A549 (cell line): ENCODE data around the gene NINL. TPM values are rescaled to one million over a fixed set of nuclear protein-coding genes. Genes with fewer than 3 reads are reported as not detected.
A peak's percentile ranks its signal among the peaks of the same experiment; 100 is the strongest.

Experiments
- ATAC-seq, 2 experiments: fragments of 200-7000 bp in 1 of 2; fragments of >200 bp in 1 of 2; cut with Nextera tagmentation in 1 of 2; cut with Tn5 transposase in 1 of 2; 3 replicates each; pipeline versions ENCODE4 v1.8.0 to v1.9.1; 2018 to 2020; ENCODE audit warnings: mild to moderate bottlenecking in 1 of 2, moderate library complexity in 1 of 2
- CTCF ChIA-PET: fragments of 300-600 bp; sonication (Branson Sonifier 250); formaldehyde crosslinking; extraction: SDS; loops from one replicate; lab custom pipeline; 2021; ENCODE audit warnings: antibody characterized with exemption, inconsistent platforms; lab: Yijun Ruan, JAX
- POLR2A ChIA-PET: fragments of 350-600 bp; formaldehyde crosslinking; extraction: SDS; loops from one replicate; lab custom pipeline; 2021; ENCODE audit warnings: antibody characterized with exemption, inconsistent platforms; lab: Yijun Ruan, JAX
- DNase-seq, 2 experiments: peaks; one replicate each; pipeline versions ENCODE4 v3.0.0 to v3.0.0-alpha.2; 2011 to 2016; ENCODE audit warnings: low read depth in 1 of 2, low spot score in 1 of 2
- FAIRE-seq: peaks from 2 replicates; lab custom pipeline; 2011; peaks lifted over from hg19 to GRCh38; lab: Jason Lieb, UNC
- H3K27ac ChIP-seq, 2 experiments: fragments of >200 bp; sonication (Bioruptor Twin); formaldehyde crosslinking; 3 replicates each; pipeline ENCODE4 v1.5.1; 2016 to 2017
- H3K4me1 ChIP-seq: fragments of >200 bp; sonication (Bioruptor Twin); formaldehyde crosslinking; 3 replicates; pipeline ENCODE4 v1.6.1; 2016
- H3K4me2 ChIP-seq: fragments of >200 bp; sonication (Bioruptor Twin); formaldehyde crosslinking; 3 replicates; pipeline ENCODE4 v1.6.1; 2016
- H3K4me3 ChIP-seq: fragments of >200 bp; sonication (Bioruptor Twin); formaldehyde crosslinking; 3 replicates; pipeline ENCODE4 v1.5.1; 2016
- H3K9me3 ChIP-seq: fragments of >200 bp; sonication (Bioruptor Twin); formaldehyde crosslinking; 3 replicates; pipeline ENCODE4 v1.6.1; 2016
- ATOH8 ChIP-seq: fragments of 250-450 bp; sonication (Bioruptor Pico); IDR thresholded peaks from 2 replicates; pipeline ENCODE4 v1.5.0; 2020; ENCODE audit warnings: low read depth, mild to moderate bottlenecking, moderate library complexity
- BCL3 ChIP-seq: fragments of >200 bp; sonication (Bioruptor Twin); formaldehyde crosslinking; IDR thresholded peaks from 3 replicates; pipeline ENCODE4 v1.6.1; 2016
- BHLHE40 ChIP-seq: IDR thresholded peaks from 2 replicates; pipeline ENCODE4 v1.6.1; 2012; ENCODE audit warnings: low read depth, low read length, inconsistent platforms
- CBX8 ChIP-seq: fragments of 200-600 bp; sonication (generic); IDR thresholded peaks from 2 replicates; pipeline ENCODE4 v1.6.1; 2016
- CEBPB ChIP-seq, 2 experiments: fragments of >200 bp in 1 of 2; sonication (Bioruptor Twin) in 1 of 2; formaldehyde crosslinking in 1 of 2; IDR thresholded peaks; 2 replicates each; pipeline ENCODE4 v1.6.1; 2012 to 2016
- CHD4 ChIP-seq: fragments of 200-600 bp; sonication (generic); IDR thresholded peaks from 2 replicates; pipeline ENCODE4 v1.6.1; 2016; ENCODE audit warnings: antibody characterized with exemption, mild to moderate bottlenecking, borderline replicate concordance
- ESRRA ChIP-seq: fragments of 150-350 bp; IDR thresholded peaks from 2 replicates; pipeline ENCODE4 v1.6.1; 2014; ENCODE audit warnings: mild to moderate bottlenecking, low read length, borderline replicate concordance
- FOXS1 ChIP-seq: fragments of 250-450 bp; sonication (Bioruptor Pico); IDR thresholded peaks from 2 replicates; pipeline ENCODE4 v1.5.0; 2020; ENCODE audit warnings: mild to moderate bottlenecking, moderate library complexity
- HDAC2 ChIP-seq: fragments of 200-600 bp; sonication (generic); IDR thresholded peaks from 2 replicates; pipeline ENCODE4 v1.6.1; 2016
- HOXA7 ChIP-seq: fragments of 250-450 bp; sonication (Bioruptor Pico); IDR thresholded peaks from 2 replicates; pipeline ENCODE4 v1.5.0; 2020; ENCODE audit warnings: mild to moderate bottlenecking, moderate library complexity
- JUNB ChIP-seq: fragments of >200 bp; sonication (Bioruptor Twin); formaldehyde crosslinking; IDR thresholded peaks from 2 replicates; pipeline ENCODE4 v1.6.1; 2016
- KDM1A ChIP-seq: fragments of 200-600 bp; sonication (generic); IDR thresholded peaks from 2 replicates; pipeline ENCODE4 v1.6.1; 2016; ENCODE audit warnings: low read depth, mild to moderate bottlenecking
- KDM5A ChIP-seq: fragments of 200-600 bp; sonication (generic); IDR thresholded peaks from 2 replicates; pipeline ENCODE4 v1.6.1; 2016; ENCODE audit warnings: antibody characterized with exemption, mild to moderate bottlenecking
- MAX ChIP-seq: IDR thresholded peaks from 2 replicates; pipeline ENCODE4 v1.6.1; 2012
- MAZ ChIP-seq: fragments of 150-350 bp; IDR thresholded peaks from 2 replicates; pipeline ENCODE4 v1.6.1; 2014; ENCODE audit warnings: antibody characterized with exemption, low read depth, low read length, borderline replicate concordance
- NFE2L2 ChIP-seq: fragments of 150-350 bp; conservative IDR thresholded peaks from 2 replicates; pipeline ENCODE4 v1.6.1; 2014; ENCODE audit warnings: low read length
- NPAS2 ChIP-seq: fragments of 250-450 bp; sonication (Bioruptor Pico); IDR thresholded peaks from 2 replicates; pipeline ENCODE4 v1.8.0; 2022; ENCODE audit warnings: mild to moderate bottlenecking, moderate library complexity, borderline replicate concordance
- RAD21 ChIP-seq, 2 experiments: fragments of >200 bp in 1 of 2; sonication (Bioruptor Twin) in 1 of 2; formaldehyde crosslinking in 1 of 2; IDR thresholded peaks in 1 of 2; conservative IDR thresholded peaks in 1 of 2; 2 replicates in 1 of 2; 3 replicates in 1 of 2; pipeline ENCODE4 v1.6.1; 2012 to 2018; ENCODE audit warnings: inconsistent platforms in 1 of 2
- RARB ChIP-seq: fragments of 250-450 bp; sonication (Bioruptor Pico); IDR thresholded peaks from 2 replicates; pipeline ENCODE4 v1.8.0; 2021; ENCODE audit warnings: mild to moderate bottlenecking, moderate library complexity
- RCOR1 ChIP-seq: fragments of 150-350 bp; IDR thresholded peaks from 2 replicates; pipeline ENCODE4 v1.6.1; 2014; ENCODE audit warnings: antibody characterized with exemption, low read length, low read depth
- RFX5 ChIP-seq: fragments of 450-650 bp; IDR thresholded peaks from 2 replicates; pipeline ENCODE4 v1.7.1; 2014; ENCODE audit warnings: antibody characterized with exemption, mild to moderate bottlenecking, moderate library complexity
- SREBF2 ChIP-seq: fragments of 450-650 bp; IDR thresholded peaks from 2 replicates; pipeline ENCODE4 v1.6.1; 2014; ENCODE audit warnings: mild to moderate bottlenecking, moderate library complexity
- ZC3H11A ChIP-seq: fragments of 450-650 bp; IDR thresholded peaks from 2 replicates; pipeline ENCODE4 v1.6.1; 2014; ENCODE audit warnings: antibody characterized with exemption, mild to moderate bottlenecking
- ZFP36 ChIP-seq: fragments of 450-650 bp; IDR thresholded peaks from 2 replicates; pipeline ENCODE4 v1.6.1; 2014; ENCODE audit warnings: borderline replicate concordance; ENCODE audit not compliant: partially characterized antibody
- ZNF302 ChIP-seq: fragments of 250-450 bp; sonication (Bioruptor Pico); IDR thresholded peaks from 2 replicates; pipeline ENCODE4 v1.9.0; 2021; ENCODE audit warnings: inconsistent platforms, mild to moderate bottlenecking, moderate library complexity
- WGBS: methylation state at CpG from one replicate; pipeline ENCODE4 v1.1.6; 2017; ENCODE audit errors: missing lambda C conversion rate; 5-methylcytosine and 5-hydroxymethylcytosine counted together
- polyA plus RNA-seq, 4 experiments: library from polyadenylated mRNA; depleted of rRNA in 3 of 4; stranded (reverse); fragments of >200 nt; fragmentation: RNase III in 1 of 4; extraction: RNeasy Plus Mini Kit Qiagen cat#74134 plus additional on column Dnase treatment in 1 of 4; gene quantifications; 2 replicates in 3 of 4; 3 replicates in 1 of 4; pipeline ENCODE4 v1.2.3, GENCODE V29; 2011 to 2017
- TF ChIP-seq, protein P1 (sequence below): IDR thresholded peaks from 2 replicates; pipeline ENCODE4 v1.6.1; 2012; ENCODE audit warnings: low read depth, borderline replicate concordance
- TF ChIP-seq, protein P2 (sequence below): fragments of 450-650 bp; IDR thresholded peaks from 2 replicates; pipeline ENCODE4 v1.6.1; 2014; ENCODE audit warnings: antibody characterized with exemption
- TF ChIP-seq, protein P3 (sequence below): fragments of 250-450 bp; sonication (Bioruptor Pico); IDR thresholded peaks from 2 replicates; pipeline ENCODE4 v1.5.0; 2021; ENCODE audit warnings: mild to moderate bottlenecking, moderate library complexity, borderline replicate concordance

NINL gene
- polyA plus RNA-seq, 2 of the 4 experiments (the other 2 are of a cell fraction): 20.2 to 22.4 TPM

- TF ChIP-seq, protein P1, sequence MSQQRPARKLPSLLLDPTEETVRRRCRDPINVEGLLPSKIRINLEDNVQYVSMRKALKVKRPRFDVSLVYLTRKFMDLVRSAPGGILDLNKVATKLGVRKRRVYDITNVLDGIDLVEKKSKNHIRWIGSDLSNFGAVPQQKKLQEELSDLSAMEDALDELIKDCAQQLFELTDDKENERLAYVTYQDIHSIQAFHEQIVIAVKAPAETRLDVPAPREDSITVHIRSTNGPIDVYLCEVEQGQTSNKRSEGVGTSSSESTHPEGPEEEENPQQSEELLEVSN: no peak
- TF ChIP-seq HDAC2: no peak
- no peak for TF ChIP-seq NFE2L2
- no peak for TF ChIP-seq BHLHE40
Measured at GRCh38 chr20:25571240-25571639, 14.1 kb downstream of the NINL start (continued).

- CTCF ChIA-PET: interaction anchor here (0.8 to 1.2 kb wide), 3 partner anchors 14 to 25 kb away, joined by 3 to 6 read pairs (median 3); no protein-coding TSS in a partner anchor
- no peak overlapping the region for H3K4me2 ChIP-seq
- TF ChIP-seq FOXS1 (CRISPR knock-in tag) (no peak), BHLHE40 (no peak), ZC3H11A (no peak), KDM1A (no peak)
- DNase-seq: no peak
- peaks cover 19% of the 10 kb centered on the region; the same call in 2 of the 3 replicates for H3K4me1 ChIP-seq
- H3K9me3 ChIP-seq: no peaks in the 10 kb centered on the region
- ATAC-seq: no peak
- POLR2A ChIA-PET: no interaction called here
- H3K4me3 ChIP-seq: no peak overlapping the region
- FAIRE-seq: no peak
- 92% methylated on average over 7 of the region's 7 CpGs for whole genome bisulfite sequencing
- no peak overlapping the region for H3K27ac ChIP-seq
Measured at GRCh38 chr20:25570148-25570530, 15.2 kb downstream of the NINL start.

- WGBS: 88% methylated on average over 2 of the region's 2 CpGs
- no peak overlapping the region for H3K4me2 ChIP-seq
- ATAC-seq: no peak
- no peaks in the 10 kb centered on the region for H3K9me3 ChIP-seq
- H3K27ac ChIP-seq: no peak overlapping the region
- no peak for DNase-seq
- TF ChIP-seq ESRRA: no peak
- TF ChIP-seq SREBF2: no peak
- no peak for TF ChIP-seq RCOR1
- TF ChIP-seq, protein P2, sequence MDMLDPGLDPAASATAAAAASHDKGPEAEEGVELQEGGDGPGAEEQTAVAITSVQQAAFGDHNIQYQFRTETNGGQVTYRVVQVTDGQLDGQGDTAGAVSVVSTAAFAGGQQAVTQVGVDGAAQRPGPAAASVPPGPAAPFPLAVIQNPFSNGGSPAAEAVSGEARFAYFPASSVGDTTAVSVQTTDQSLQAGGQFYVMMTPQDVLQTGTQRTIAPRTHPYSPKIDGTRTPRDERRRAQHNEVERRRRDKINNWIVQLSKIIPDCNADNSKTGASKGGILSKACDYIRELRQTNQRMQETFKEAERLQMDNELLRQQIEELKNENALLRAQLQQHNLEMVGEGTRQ: no peak
- no peak for TF ChIP-seq RFX5
- TF ChIP-seq RAD21 (conservative IDR thresholded peaks at IDR 0.05 in 1 of 2, IDR thresholded peaks at IDR 0.05 in 1 of 2): no peak
- TF ChIP-seq KDM5A: no peak
- TF ChIP-seq CEBPB (IDR thresholded peaks at IDR 0.05): no peak
- TF ChIP-seq JUNB: no peak
- no peak for TF ChIP-seq MAZ
- peaks cover 11% of the 10 kb centered on the region; the same call in 2 of the 3 replicates for H3K4me1 ChIP-seq
- H3K4me3 ChIP-seq: no peak overlapping the region
- ChIA-PET POLR2A (no interaction called here), CTCF (interaction anchor here (1.2 kb wide), 1 partner anchor 59 kb away, joined by 4 read pairs; no protein-coding TSS in a partner anchor)
- peak; percentile 91 for FAIRE-seq
Measured at GRCh38 chr20:25567286-25567685, 18.0 kb downstream of the NINL start.

DNA sequence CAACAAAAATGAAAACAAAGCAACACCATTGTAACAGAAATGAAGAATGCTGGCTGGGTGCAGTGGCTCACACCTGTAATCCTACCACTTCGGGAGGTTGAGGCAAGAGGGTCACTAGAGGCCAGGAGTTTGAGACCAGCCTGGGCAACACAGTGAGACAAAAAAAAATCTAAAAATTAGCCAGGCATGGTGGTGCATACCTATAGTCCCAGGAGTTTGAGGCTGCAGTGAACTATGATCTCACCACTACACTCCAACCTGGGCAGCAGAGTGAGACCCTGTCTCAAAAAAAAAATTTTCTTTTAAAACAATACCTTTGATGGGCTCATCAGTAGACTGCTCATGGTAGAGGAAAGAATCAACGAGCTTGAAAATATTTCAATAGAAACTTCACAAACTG, 18.5 kb downstream of the NINL start:
- ATAC-seq (no peak), DNase-seq (no peak), FAIRE-seq (no peak)
- POLR2A ChIA-PET: no interaction called here
- H3K4me3 ChIP-seq: no peak overlapping the region
- H3K4me1 ChIP-seq: peaks cover 11% of the 10 kb centered on the region; the same call in 2 of the 3 replicates
- no peak overlapping the region for H3K27ac ChIP-seq
- no peak overlapping the region for H3K4me2 ChIP-seq
- CTCF ChIA-PET: interaction anchor here (1.2 kb wide), 1 partner anchor 59 kb away, joined by 4 read pairs; no protein-coding TSS in a partner anchor
- WGBS: 87% methylated on average over 2 of the region's 2 CpGs
- H3K9me3 ChIP-seq: no peaks in the 10 kb centered on the region
- no peak for TF ChIP-seq MAX
- TF ChIP-seq RCOR1: no peak
- no peak for TF ChIP-seq ESRRA
- TF ChIP-seq HOXA7 (CRISPR knock-in tag): no peak
- TF ChIP-seq, protein P3, sequence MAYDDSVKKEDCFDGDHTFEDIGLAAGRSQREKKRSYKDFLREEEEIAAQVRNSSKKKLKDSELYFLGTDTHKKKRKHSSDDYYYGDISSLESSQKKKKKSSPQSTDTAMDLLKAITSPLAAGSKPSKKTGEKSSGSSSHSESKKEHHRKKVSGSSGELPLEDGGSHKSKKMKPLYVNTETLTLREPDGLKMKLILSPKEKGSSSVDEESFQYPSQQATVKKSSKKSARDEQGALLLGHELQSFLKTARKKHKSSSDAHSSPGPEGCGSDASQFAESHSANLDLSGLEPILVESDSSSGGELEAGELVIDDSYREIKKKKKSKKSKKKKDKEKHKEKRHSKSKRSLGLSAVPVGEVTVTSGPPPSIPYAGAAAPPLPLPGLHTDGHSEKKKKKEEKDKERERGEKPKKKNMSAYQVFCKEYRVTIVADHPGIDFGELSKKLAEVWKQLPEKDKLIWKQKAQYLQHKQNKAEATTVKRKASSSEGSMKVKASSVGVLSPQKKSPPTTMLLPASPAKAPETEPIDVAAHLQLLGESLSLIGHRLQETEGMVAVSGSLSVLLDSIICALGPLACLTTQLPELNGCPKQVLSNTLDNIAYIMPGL: no peak
- no peak for TF ChIP-seq RFX5
- TF ChIP-seq NPAS2: no peak
- no peak for TF ChIP-seq HDAC2
- no peak for TF ChIP-seq CBX8
- TF ChIP-seq CHD4: no peak
- TF ChIP-seq RARB (CRISPR knock-in tag): no peak
- no peak for TF ChIP-seq RAD21 (conservative IDR thresholded peaks at IDR 0.05 in 1 of 2, IDR thresholded peaks at IDR 0.05 in 1 of 2)
- TF ChIP-seq ZNF302 (CRISPR knock-in tag): no peak
- no peak for TF ChIP-seq BCL3
- no peak for TF ChIP-seq ZFP36
- no peak for TF ChIP-seq ATOH8 (CRISPR knock-in tag)
